ENCODE measurements around the gene SEC22A. TPM values are rescaled to one million over a fixed set of nuclear protein-coding genes. Genes with fewer than 3 reads are reported as not detected.

The SEC22A gene
- total RNA-seq, 4 donors from 2014 or later: 20.6 to 36.4 (median 28.0) TPM

DNA sequence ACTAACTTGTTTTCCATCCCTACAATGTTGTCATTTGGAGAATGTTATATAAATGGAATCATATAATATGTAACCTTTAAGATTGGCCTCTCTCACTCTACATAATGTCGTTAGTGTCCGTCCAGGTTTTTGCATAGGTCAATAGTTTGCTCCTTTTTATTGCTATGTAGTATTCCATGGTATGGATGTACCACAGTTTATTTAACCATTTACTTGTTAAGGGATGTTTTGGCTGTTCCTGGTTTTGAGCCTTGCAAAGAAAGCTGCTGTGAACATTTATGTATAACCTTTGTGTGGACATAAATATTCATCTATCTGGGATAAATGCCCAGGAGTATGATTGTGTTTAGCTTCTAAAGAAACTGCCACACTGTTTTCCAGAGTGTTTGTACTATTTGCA is 34.1 kb upstream of the SEC22A start:
- H3K36me3 ChIP-seq: peaks cover 0 to 17% (median 6%) of the 10 kb centered on the region in 3 donors
- TF ChIP-seq CTCF (IDR thresholded peaks at IDR 0.05) (no peak), POLR2A (IDR thresholded peaks at IDR 0.05) (no peak)
- H3K27ac ChIP-seq: no peak overlapping the region
- intact Hi-C loops (cut with DNase I): no loop called here
- H3K4me3 ChIP-seq: no peak overlapping the region
- H3K27me3 ChIP-seq: no peaks in the 10 kb centered on the region
- H3K9me3 ChIP-seq: no peaks in the 10 kb centered on the region
- no peak for DNase-seq
- 100% methylated on average over 2 of the region's 2 CpGs for WGBS, 2 donors
- H3K4me1 ChIP-seq: no peaks in the 10 kb centered on the region

DNA sequence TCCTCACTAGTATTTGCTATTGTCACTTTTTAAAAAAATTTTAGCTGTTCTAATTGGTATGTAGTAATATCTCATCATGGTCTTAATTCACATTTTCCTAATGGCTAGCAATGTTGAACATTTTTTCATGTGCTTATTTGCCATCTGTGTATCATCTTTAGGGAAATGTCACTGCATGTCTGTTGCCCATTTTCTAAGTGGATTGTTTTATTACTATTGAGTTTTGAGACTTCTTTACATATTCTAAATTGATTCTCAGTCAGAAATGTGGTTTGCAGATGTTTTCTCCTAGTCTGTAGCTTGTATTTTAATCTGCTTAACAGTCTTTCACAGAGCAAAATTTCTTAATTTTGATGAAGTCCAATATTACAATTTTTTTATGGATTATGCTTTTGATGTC is 33.6 kb upstream of the SEC22A start:
- Histone ChIP-seq H3K36me3 (peaks cover 0 to 17% (median 6%) of the 10 kb centered on the region in 3 donors), H3K9me3 (no peaks in the 10 kb centered on the region), H3K27ac (no peak overlapping the region), H3K27me3 (no peaks in the 10 kb centered on the region), H3K4me1 (no peaks in the 10 kb centered on the region), H3K4me3 (no peak overlapping the region)
- TF ChIP-seq CTCF (IDR thresholded peaks at IDR 0.05): no peak
- no peak for TF ChIP-seq POLR2A (IDR thresholded peaks at IDR 0.05)
- DNase-seq: no peak
- intact Hi-C loops (cut with DNase I): no loop called here

DNA sequence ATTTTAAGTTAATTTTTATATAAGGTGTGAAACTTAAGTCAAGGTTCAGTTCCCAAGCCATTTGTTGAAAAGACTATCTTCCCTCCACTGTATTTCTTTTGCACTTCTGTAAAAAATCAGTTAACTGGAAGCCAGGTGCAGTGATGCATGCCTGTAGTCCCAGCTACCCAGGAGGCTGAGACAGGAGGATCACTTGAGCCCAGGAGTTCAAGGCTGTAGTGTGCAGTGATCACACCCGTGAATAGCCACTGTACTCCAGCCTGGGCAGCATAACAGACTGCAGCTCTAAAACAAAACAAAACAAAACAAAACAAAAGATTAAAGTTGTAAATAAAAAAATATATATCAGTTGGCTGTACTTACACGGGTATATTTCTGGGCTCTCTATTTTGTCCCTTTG is 33.1 kb upstream of the SEC22A start:
- 80 to 88% methylated on average over 2 of the region's 2 CpGs for WGBS, 2 donors

GRCh38 chr3:123169492-123169929 is 32.2 kb upstream of the SEC22A start:
- H3K27ac ChIP-seq: no peak overlapping the region
- no peak for TF ChIP-seq POLR2A (IDR thresholded peaks at IDR 0.05)
- no peak for TF ChIP-seq CTCF (IDR thresholded peaks at IDR 0.05)
- no peak for DNase-seq
- H3K36me3 ChIP-seq: peaks cover 0 to 8% (median 6%) of the 10 kb centered on the region in 3 donors
- 71 to 75% methylated on average over 3 to 4 of the region's 5 CpGs for WGBS, 2 donors
- intact Hi-C loops (cut with DNase I): no loop called here
- H3K4me3 ChIP-seq: no peak overlapping the region
- no peaks in the 10 kb centered on the region for H3K27me3 ChIP-seq
- H3K9me3 ChIP-seq: no peaks in the 10 kb centered on the region
- no peaks in the 10 kb centered on the region for H3K4me1 ChIP-seq

More for the DNA sequence above, 33.1 kb upstream of the SEC22A start:
- Histone ChIP-seq H3K36me3 (peaks cover 0 to 17% (median 6%) of the 10 kb centered on the region in 3 donors), H3K4me3 (no peak overlapping the region), H3K4me1 (no peaks in the 10 kb centered on the region), H3K27me3 (no peaks in the 10 kb centered on the region), H3K9me3 (no peaks in the 10 kb centered on the region), H3K27ac (no peak overlapping the region)
- intact Hi-C loops (cut with DNase I): no loop called here
- TF ChIP-seq POLR2A (IDR thresholded peaks at IDR 0.05) (no peak), CTCF (IDR thresholded peaks at IDR 0.05) (no peak)
- DNase-seq: no peak

- 84 to 97% methylated on average over 2 of the region's 2 CpGs for WGBS, 2 donors
- no peaks in the 10 kb centered on the region for H3K4me1 ChIP-seq
- intact Hi-C loops (cut with DNase I): no loop called here
- H3K36me3 ChIP-seq: peaks cover 0 to 6% (median 4%) of the 10 kb centered on the region in 3 donors
- no peaks in the 10 kb centered on the region for H3K27me3 ChIP-seq
- H3K4me3 ChIP-seq: no peak overlapping the region
- no peak overlapping the region for H3K27ac ChIP-seq
- H3K9me3 ChIP-seq: no peaks in the 10 kb centered on the region
- no peak for DNase-seq
- TF ChIP-seq CTCF (IDR thresholded peaks at IDR 0.05) (no peak), POLR2A (IDR thresholded peaks at IDR 0.05) (no peak)
These were observed 31.8 kb upstream of the SEC22A start for GRCh38 chr3:123169930-123170329.
